ENCODE measurements around the gene NPFFR1.
A peak's percentile ranks its signal among the peaks of the same experiment; 100 is the strongest.

NPFFR1 gene

GRCh38 chr10:70283445-70284399 lies at the start of gene NPFFR1:
NPFFR1 (minus strand) TSS chr10:70284004; CDS start chr10:70283676, 328 bp downstream.
- H3K36me3 Mint-ChIP-seq = no peaks in the 10 kb centered on the region
- H3K9me3 Mint-ChIP-seq = no peaks in the 10 kb centered on the region
- peak within 1 kb of the TSS; percentile 48 for H3K4me3 Mint-ChIP-seq
- no peak within 1 kb of the TSS for H3K27ac Mint-ChIP-seq
- H3K27me3 Mint-ChIP-seq = peaks cover 27% of the 10 kb centered on the region
- H3K4me1 Mint-ChIP-seq = peaks cover 2% of the 10 kb centered on the region
- DNase-seq (ENCODE audit: low spot score in 2 of 2) (no peak), ATAC-seq (ENCODE audit: low read depth) (peak; percentile 53)

- H3K27ac Mint-ChIP-seq = no peak overlapping the region
- no peak overlapping the region for H3K4me3 Mint-ChIP-seq
Observed at GRCh38 chr10:70333268-70333667, 49.5 kb upstream of the NPFFR1 start.

GRCh38 chr10:70331486-70332268 lies 47.9 kb upstream of the NPFFR1 start:
- H3K27ac Mint-ChIP-seq = no peak overlapping the region
- H3K4me1 Mint-ChIP-seq = peaks cover 25% of the 10 kb centered on the region
- H3K4me3 Mint-ChIP-seq = peak overlapping the region; percentile 11

More at GRCh38 chr10:70333268-70333667, 49.5 kb upstream of the NPFFR1 start:
- peaks cover 4% of the 10 kb centered on the region for H3K9me3 Mint-ChIP-seq
- peaks cover 21% of the 10 kb centered on the region for H3K4me1 Mint-ChIP-seq
- no peak for DNase-seq (ENCODE audit: low spot score in 2 of 2)
- ATAC-seq (ENCODE audit: low read depth) = no peak
- peaks cover 5% of the 10 kb centered on the region for H3K36me3 Mint-ChIP-seq
- peaks cover 27% of the 10 kb centered on the region for H3K27me3 Mint-ChIP-seq

GRCh38 chr10:70331160-70331485 lies 47.3 kb upstream of the NPFFR1 start:
- peaks cover 28% of the 10 kb centered on the region for H3K4me1 Mint-ChIP-seq
- no peaks in the 10 kb centered on the region for H3K9me3 Mint-ChIP-seq

More at GRCh38 chr10:70331486-70332268, 47.9 kb upstream of the NPFFR1 start:
- peaks cover 3% of the 10 kb centered on the region for H3K36me3 Mint-ChIP-seq
- ATAC-seq (ENCODE audit: low read depth) (peak; percentile 98), DNase-seq (ENCODE audit: low spot score in 2 of 2) (peak; percentile 35 to 58)
- H3K9me3 Mint-ChIP-seq = peaks cover 4% of the 10 kb centered on the region
- peaks cover 24% of the 10 kb centered on the region for H3K27me3 Mint-ChIP-seq

GRCh38 chr10:70330671-70331070 lies 46.9 kb upstream of the NPFFR1 start:
- no peak for ATAC-seq (ENCODE audit: low read depth)
- Mint-ChIP-seq H3K4me1 (peaks cover 28% of the 10 kb centered on the region), H3K4me3 (no peak overlapping the region), H3K9me3 (no peaks in the 10 kb centered on the region), H3K36me3 (no peaks in the 10 kb centered on the region), H3K27me3 (peaks cover 20% of the 10 kb centered on the region), H3K27ac (no peak overlapping the region)
- DNase-seq (ENCODE audit: low spot score in 2 of 2) = no peak

More at GRCh38 chr10:70331160-70331485, 47.3 kb upstream of the NPFFR1 start:
- Mint-ChIP-seq H3K27me3 (peaks cover 22% of the 10 kb centered on the region), H3K27ac (no peak overlapping the region), H3K4me3 (no peak overlapping the region), H3K36me3 (no peaks in the 10 kb centered on the region)
- DNase-seq (ENCODE audit: low spot score in 2 of 2) (no peak), ATAC-seq (ENCODE audit: low read depth) (no peak)

GRCh38 chr10:70328967-70329366 lies 45.2 kb upstream of the NPFFR1 start:
- Mint-ChIP-seq H3K9me3 (no peaks in the 10 kb centered on the region), H3K4me1 (peaks cover 36% of the 10 kb centered on the region), H3K4me3 (no peak overlapping the region), H3K27ac (no peak overlapping the region), H3K36me3 (no peaks in the 10 kb centered on the region), H3K27me3 (peaks cover 17% of the 10 kb centered on the region)
- ATAC-seq (ENCODE audit: low read depth) (no peak), DNase-seq (ENCODE audit: low spot score in 2 of 2) (no peak)

GRCh38 chr10:70328018-70328417 lies 44.2 kb upstream of the NPFFR1 start:
- ATAC-seq (ENCODE audit: low read depth) = no peak
- H3K4me1 Mint-ChIP-seq = peaks cover 45% of the 10 kb centered on the region

GRCh38 chr10:70324951-70325781 lies 41.4 kb upstream of the NPFFR1 start:
- H3K27me3 Mint-ChIP-seq = peaks cover 8% of the 10 kb centered on the region
- H3K4me3 Mint-ChIP-seq = no peak overlapping the region
- H3K4me1 Mint-ChIP-seq = peaks cover 29% of the 10 kb centered on the region
- no peaks in the 10 kb centered on the region for H3K9me3 Mint-ChIP-seq
- no peak overlapping the region for H3K27ac Mint-ChIP-seq
- ATAC-seq (ENCODE audit: low read depth) = no peak
- H3K36me3 Mint-ChIP-seq = no peaks in the 10 kb centered on the region
- no peak for DNase-seq (ENCODE audit: low spot score in 2 of 2)

More at GRCh38 chr10:70328018-70328417, 44.2 kb upstream of the NPFFR1 start:
- Mint-ChIP-seq H3K9me3 (no peaks in the 10 kb centered on the region), H3K4me3 (no peak overlapping the region), H3K36me3 (no peaks in the 10 kb centered on the region), H3K27ac (no peak overlapping the region), H3K27me3 (peaks cover 17% of the 10 kb centered on the region)
- DNase-seq (ENCODE audit: low spot score in 2 of 2) = no peak

- no peak for DNase-seq (ENCODE audit: low spot score in 2 of 2)
- ATAC-seq (ENCODE audit: low read depth) = peak; percentile 73
- Mint-ChIP-seq H3K27me3 (peaks cover 8% of the 10 kb centered on the region), H3K4me1 (peaks cover 29% of the 10 kb centered on the region), H3K27ac (no peak overlapping the region), H3K4me3 (no peak overlapping the region), H3K9me3 (no peaks in the 10 kb centered on the region), H3K36me3 (no peaks in the 10 kb centered on the region)
Observed at GRCh38 chr10:70324339-70324861, 40.6 kb upstream of the NPFFR1 start.

GRCh38 chr10:70323697-70324338 lies 40.0 kb upstream of the NPFFR1 start:
- H3K4me1 Mint-ChIP-seq = peaks cover 29% of the 10 kb centered on the region
- ATAC-seq (ENCODE audit: low read depth) (no peak), DNase-seq (ENCODE audit: low spot score in 2 of 2) (no peak)
- no peaks in the 10 kb centered on the region for H3K9me3 Mint-ChIP-seq
- peaks cover 3% of the 10 kb centered on the region for H3K27me3 Mint-ChIP-seq
- no peak overlapping the region for H3K27ac Mint-ChIP-seq
- no peak overlapping the region for H3K4me3 Mint-ChIP-seq
- no peaks in the 10 kb centered on the region for H3K36me3 Mint-ChIP-seq

- Mint-ChIP-seq H3K4me3 (no peak overlapping the region), H3K36me3 (no peaks in the 10 kb centered on the region), H3K9me3 (no peaks in the 10 kb centered on the region), H3K27ac (no peak overlapping the region), H3K4me1 (peaks cover 29% of the 10 kb centered on the region), H3K27me3 (peaks cover 2% of the 10 kb centered on the region)
- peak; percentile 27 for ATAC-seq (ENCODE audit: low read depth)
- DNase-seq (ENCODE audit: low spot score in 2 of 2) = no peak
Observed at GRCh38 chr10:70323138-70323696, 39.4 kb upstream of the NPFFR1 start.

GRCh38 chr10:70321897-70322890 lies 38.4 kb upstream of the NPFFR1 start:
- H3K4me1 Mint-ChIP-seq = peaks cover 32% of the 10 kb centered on the region
- peaks cover 2% of the 10 kb centered on the region for H3K27me3 Mint-ChIP-seq
- no peak for ATAC-seq (ENCODE audit: low read depth)
- no peaks in the 10 kb centered on the region for H3K9me3 Mint-ChIP-seq
- H3K4me3 Mint-ChIP-seq = no peak overlapping the region
- no peak overlapping the region for H3K27ac Mint-ChIP-seq
- no peak for DNase-seq (ENCODE audit: low spot score in 2 of 2)
- H3K36me3 Mint-ChIP-seq = no peaks in the 10 kb centered on the region
